Stimulated activated CD4-positive, alpha-beta T cell treated with anti-CD3 and anti-CD28 coated beads, Interleukin-15, amount 100 ng/mL, for 1 hour (primary cell): ENCODE results near the gene NPIPA5.
"Not testable (repeated sequence)": the region's sequence is repeated elsewhere in the genome, so short reads cannot be mapped to it uniquely, and the experiment has no call there.

ENCODE experiments used
- DNase-seq, 2 donors: peaks; one replicate each; pipeline ENCODE4 v3.0.0-alpha.2; 2020; ENCODE audit warnings: low read depth in 1 of 2, low spot score in 1 of 2

NPIPA5 gene

GRCh38 chr16:15393025-15393424, 14.9 kb upstream of the NPIPA5 start:
- DNase-seq: not testable (repeated sequence)

DNA sequence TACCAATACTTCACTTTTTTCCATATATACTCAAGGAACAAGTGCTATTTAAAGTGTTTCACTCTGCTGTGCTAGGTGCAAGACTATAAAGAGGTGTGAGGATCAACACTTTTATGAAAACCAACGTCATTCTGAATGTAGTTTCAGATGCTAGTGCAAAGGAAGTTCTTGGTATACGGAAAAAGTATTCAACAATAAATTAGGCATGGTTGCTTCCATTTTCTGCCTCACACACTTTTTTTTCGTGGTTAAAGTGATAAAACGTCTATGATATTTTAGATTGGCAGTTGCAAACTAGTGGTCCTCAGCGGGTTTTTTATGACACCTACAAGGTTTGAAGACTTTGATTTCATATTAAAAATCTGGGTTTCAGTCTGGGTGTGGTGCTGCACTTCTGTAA, 11.8 kb upstream of the NPIPA5 start:
- not testable (repeated sequence) for DNase-seq

DNA sequence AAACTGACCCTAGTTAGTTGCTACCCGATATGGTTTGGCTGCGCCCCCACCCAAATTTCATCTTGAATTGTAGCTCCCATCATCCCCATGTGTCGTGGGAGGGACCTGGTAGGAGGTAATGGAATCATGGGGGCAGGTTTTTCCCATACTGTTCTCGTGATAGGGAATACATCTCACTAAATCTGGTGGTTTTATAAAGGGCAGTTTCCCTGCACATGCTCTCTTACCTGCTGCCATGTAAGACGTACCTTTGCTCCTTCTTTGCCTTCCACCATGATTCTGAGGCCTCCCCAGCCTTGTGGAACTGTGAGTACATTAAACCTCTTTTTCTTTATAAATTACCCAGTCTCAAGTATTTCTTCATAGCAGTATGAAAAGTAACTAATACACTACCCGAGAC, 10.0 kb upstream of the NPIPA5 start:
- DNase-seq: not testable (repeated sequence)

- DNase-seq: not testable (repeated sequence)
Observed at GRCh38 chr16:15382810-15383209, 4.7 kb upstream of the NPIPA5 start.

GRCh38 chr16:15357495-15357894, 20.6 kb downstream of the NPIPA5 start:
- not testable (repeated sequence) for DNase-seq

- DNase-seq: not testable (repeated sequence)
Observed at GRCh38 chr16:15354846-15355245, 23.2 kb downstream of the NPIPA5 start.

- not testable (repeated sequence) for DNase-seq
Observed at GRCh38 chr16:15352852-15353251, 25.2 kb downstream of the NPIPA5 start.

GRCh38 chr16:15351745-15352144, 26.3 kb downstream of the NPIPA5 start:
- not testable (repeated sequence) for DNase-seq

DNA sequence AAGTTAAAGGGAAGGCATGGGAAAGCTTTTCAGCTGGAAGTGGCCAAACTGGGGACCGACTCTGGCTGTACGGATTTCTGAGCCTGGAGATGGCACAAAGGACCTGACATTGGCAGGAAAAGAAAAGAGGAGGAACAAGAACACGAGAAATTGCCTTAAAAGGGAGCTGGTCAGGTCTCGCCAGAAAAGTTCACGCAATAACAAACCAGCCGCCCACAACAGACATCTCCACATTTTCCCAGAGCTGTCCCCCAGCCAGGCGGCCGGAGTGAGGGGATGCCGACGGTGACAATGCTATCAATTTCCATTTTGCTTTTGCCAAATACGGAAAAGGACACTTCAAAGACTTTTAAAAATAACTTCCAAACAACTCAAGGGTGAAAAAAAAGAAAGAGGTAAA, 26.8 kb downstream of the NPIPA5 start:
- not testable (repeated sequence) for DNase-seq

DNA sequence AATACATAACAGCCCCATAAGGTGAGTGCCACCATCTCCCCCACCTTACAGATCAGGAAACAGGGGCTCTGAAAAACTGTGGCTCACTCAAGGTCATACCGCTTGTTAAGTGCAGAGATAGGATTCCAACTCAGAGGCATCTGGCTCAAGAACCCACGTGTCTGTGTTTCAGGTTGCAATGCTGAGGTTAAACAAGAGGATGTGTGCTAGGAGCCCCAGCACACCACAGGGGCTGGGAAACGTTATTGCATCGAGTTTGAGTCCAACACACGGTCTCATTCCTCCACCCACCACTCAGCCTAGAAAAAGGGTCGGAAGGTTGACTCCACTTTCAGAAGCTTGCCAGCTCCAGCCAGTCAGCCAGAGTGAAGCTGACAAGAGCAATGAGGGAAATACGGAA, 29.4 kb downstream of the NPIPA5 start:
- not testable (repeated sequence) for DNase-seq

DNA sequence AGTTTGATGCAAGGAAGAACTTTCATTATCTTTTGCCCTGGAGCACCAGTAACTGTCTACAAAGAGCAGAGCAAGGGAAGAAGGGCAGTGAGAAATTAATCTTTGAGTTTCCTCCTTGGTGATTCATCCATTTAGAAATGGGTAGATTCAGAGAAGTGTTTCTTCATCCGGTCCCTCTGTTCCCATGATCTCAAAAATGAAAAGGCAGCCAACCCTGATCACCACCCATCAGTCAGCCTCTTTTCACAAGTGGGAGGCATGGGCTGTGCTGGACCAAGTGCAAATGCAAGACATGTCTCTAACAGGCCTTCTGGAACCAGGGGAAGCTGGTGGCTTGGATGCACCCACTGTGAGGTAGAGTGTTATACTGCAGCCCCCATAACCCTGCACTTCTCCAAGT, 35.8 kb downstream of the NPIPA5 start:
- not testable (repeated sequence) for DNase-seq

DNA sequence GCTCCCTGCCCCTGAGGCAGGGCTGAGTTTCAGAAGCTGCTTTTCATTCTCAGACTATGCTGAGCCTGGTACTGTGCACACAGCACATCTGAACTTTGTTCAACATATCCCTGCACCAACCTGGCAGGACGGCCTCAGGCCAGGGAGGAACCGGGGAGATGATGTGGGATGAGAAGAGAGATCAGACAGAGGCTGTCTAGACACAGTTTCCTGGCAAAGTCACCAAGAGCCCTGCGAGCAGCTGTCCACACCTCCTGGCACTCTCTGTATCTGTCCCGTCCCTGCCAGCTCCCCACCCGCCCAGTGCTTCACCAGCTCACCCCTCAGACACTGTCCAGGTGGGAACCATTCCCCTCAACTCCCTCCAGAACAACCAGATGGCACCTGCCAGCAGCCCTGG, 39.1 kb downstream of the NPIPA5 start:
- not testable (repeated sequence) for DNase-seq

- not testable (repeated sequence) for DNase-seq
Observed at GRCh38 chr16:15337974-15338605, 40.0 kb downstream of the NPIPA5 start.

GRCh38 chr16:15335609-15336008, 42.5 kb downstream of the NPIPA5 start:
- DNase-seq: not testable (repeated sequence)

DNA sequence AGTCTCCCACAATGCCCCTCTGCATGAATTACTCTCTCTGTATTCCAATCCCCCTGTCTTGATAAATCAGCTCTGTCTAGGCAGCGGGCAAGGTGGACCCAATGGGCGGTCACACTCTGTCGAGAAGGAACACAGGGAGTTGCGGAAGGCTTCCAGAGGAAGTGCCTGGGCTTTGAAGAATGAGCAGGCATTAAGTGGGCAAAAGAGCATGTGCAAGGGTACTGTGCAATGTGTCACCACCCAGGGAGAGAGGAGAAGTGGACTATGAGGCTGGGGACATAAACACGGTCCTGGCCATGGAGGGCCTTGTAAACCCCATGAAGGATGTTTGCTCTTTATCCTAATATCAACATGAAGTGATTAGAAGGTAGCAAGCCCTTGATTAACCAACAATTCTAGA, 44.1 kb downstream of the NPIPA5 start:
- not testable (repeated sequence) for DNase-seq

- DNase-seq: not testable (repeated sequence)
Observed at GRCh38 chr16:15330978-15331377, 47.1 kb downstream of the NPIPA5 start.

- not testable (repeated sequence) for DNase-seq
Observed at GRCh38 chr16:15324954-15325353, 53.1 kb downstream of the NPIPA5 start.

- DNase-seq: not testable (repeated sequence)
Observed at GRCh38 chr16:15323373-15323772, 54.7 kb downstream of the NPIPA5 start.

GRCh38 chr16:15321221-15321620, 56.9 kb downstream of the NPIPA5 start:
- not testable (repeated sequence) for DNase-seq

DNA sequence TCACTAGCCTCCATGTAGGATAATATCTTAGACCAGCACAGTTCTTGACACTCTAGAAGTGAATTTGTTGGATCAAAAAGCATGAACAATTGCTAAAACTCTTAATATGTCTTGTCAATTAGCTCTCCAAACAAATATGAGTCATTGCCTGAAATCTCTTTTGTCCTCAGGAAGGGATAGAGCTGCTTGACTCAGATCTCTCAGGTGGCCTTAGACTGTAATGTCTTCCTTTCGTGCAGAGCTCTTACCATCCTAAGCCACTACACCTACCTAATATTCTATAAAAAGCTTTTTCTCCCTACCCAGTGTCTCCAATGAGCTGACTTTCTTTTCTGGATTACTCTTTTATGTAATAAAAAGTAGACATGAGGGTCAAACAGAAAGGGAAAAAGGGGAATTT, 63.5 kb downstream of the NPIPA5 start:
- DNase-seq: not testable (repeated sequence)
